Measurements from ENCODE around the gene PHLDA3.

DNA sequence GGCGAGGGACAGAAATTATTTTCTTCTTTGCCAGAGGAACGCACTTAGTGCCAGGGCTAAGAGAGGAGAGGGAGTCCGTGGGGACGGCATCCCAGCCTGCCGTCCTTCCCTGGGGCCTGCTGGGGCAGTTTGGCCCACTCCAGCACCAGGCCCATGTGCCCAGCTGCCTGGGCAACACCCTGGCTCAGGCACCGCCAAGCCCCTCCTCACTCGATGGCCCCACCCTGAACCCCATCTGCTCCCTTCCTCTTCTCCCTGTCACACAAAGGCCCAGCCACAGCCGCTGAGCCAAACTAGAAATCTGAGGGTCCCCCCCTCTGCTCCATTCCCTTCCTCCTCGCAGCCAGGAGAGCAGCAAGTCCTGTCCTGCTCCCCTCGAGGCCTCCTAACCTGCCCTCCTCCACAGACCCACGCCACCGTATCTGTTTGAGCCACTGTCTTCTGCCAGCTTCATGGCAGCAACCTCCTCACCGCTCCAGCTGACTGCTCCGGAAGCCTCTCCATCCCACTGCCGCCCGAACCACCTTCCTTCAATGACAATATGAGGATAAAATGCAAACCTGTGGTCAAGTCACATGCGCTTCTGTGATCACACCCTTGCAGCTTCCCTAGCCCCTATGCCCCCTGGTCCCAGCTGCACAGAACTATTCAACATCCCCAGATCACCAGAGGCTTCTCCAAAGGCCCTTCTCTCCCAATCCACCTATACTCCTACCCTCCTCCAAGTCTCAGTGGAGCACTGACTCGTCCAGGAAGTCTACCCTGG lies 39.1 kb downstream of the PHLDA3 start:
- TF ChIP-seq EZH2 (IDR thresholded peaks at IDR 0.05; ENCODE audit: borderline replicate concordance, insufficient read depth, low read length, poor library complexity, severe bottlenecking) (no peak), CTCF (IDR thresholded peaks at IDR 0.05; ENCODE audit: poor library complexity, severe bottlenecking) (no peak), EP300 (conservative IDR thresholded peaks at IDR 0.05; ENCODE audit: poor library complexity, severe bottlenecking) (no peak), POLR2AphosphoS5 (IDR thresholded peaks at IDR 0.05) (no peak)
